MCF 10A (cell line): Measurements from ENCODE around the gene FOXP1. TPM values are rescaled to one million over a fixed set of nuclear protein-coding genes. Genes with fewer than 3 reads are reported as not detected.
A peak's percentile ranks its signal among the peaks of the same experiment; 100 is the strongest.

Source experiments
- BruUV-seq: library from RNA; stranded (reverse); fragments of 400-500 nt; replicated peaks from 2 replicates; lab custom pipeline; 2021; lab: Mats Ljungman, UMichigan
- CTCF ChIA-PET: fragments of 300-600 bp; sonication (Branson Sonifier 250); formaldehyde crosslinking; extraction: SDS; loops from one replicate; lab custom pipeline; 2021; ENCODE audit warnings: antibody characterized with exemption, inconsistent platforms; lab: Yijun Ruan, JAX
- POLR2A ChIA-PET: fragments of 300-600, 350-650 bp; sonication (Branson Sonifier 250); formaldehyde crosslinking; extraction: SDS; loops from one replicate; lab custom pipeline; 2020; ENCODE audit warnings: antibody characterized with exemption, inconsistent platforms; lab: Yijun Ruan, JAX
- DNase-seq: peaks from one replicate; pipeline ENCODE4 v3.0.0-alpha.2; 2018; ENCODE audit not compliant: unreplicated experiment
- H3K27ac Mint-ChIP-seq: one replicate; pipeline ENCODE4 v1.8.0; 2022; ENCODE audit warnings: mild to moderate bottlenecking, low read depth, mixed read lengths; ENCODE audit not compliant: unreplicated experiment
- H3K27me3 Mint-ChIP-seq: one replicate; pipeline ENCODE4 v1.8.0; 2022; ENCODE audit warnings: mixed read lengths; ENCODE audit not compliant: insufficient read depth, unreplicated experiment
- H3K36me3 Mint-ChIP-seq: one replicate; pipeline ENCODE4 v1.8.0; 2022; ENCODE audit warnings: mild to moderate bottlenecking, moderate library complexity, mixed read lengths; ENCODE audit not compliant: insufficient read depth, unreplicated experiment
- H3K4me1 Mint-ChIP-seq: one replicate; pipeline ENCODE4 v1.8.0; 2022; ENCODE audit warnings: mixed read lengths; ENCODE audit not compliant: insufficient read depth, unreplicated experiment
- H3K4me3 Mint-ChIP-seq: one replicate; pipeline ENCODE4 v1.8.0; 2022; ENCODE audit warnings: mild to moderate bottlenecking, moderate library complexity, mixed read lengths; ENCODE audit not compliant: unreplicated experiment
- H3K9me3 Mint-ChIP-seq: one replicate; pipeline ENCODE4 v1.8.0; 2022; ENCODE audit warnings: mixed read lengths; ENCODE audit not compliant: unreplicated experiment
- intact Hi-C: fragments of 100-400 bp; cut with micrococcal nuclease; formaldehyde crosslinking; loops from 2 replicates; pipeline ENCODE4 v1.14.1; 2022
- total RNA-seq: library from RNA; stranded (reverse); gene quantifications from 2 replicates; pipeline ENCODE4 v1.2.3, GENCODE V29; 2022
- TF ChIP-seq, protein P1 (sequence below): fragments of 200-600 bp; IDR thresholded peaks from one replicate; pipeline ENCODE4 v1.8.0; 2022; ENCODE audit warnings: antibody characterized with exemption, mild to moderate bottlenecking; ENCODE audit not compliant: unreplicated experiment

Gene FOXP1
- total RNA-seq, 1 experiment from 2014 or later = 49.0 TPM

GRCh38 chr3:71087143-71088018 is 496.1 kb downstream of the FOXP1 start:
- Mint-ChIP-seq H3K4me1 (no peaks in the 10 kb centered on the region), H3K4me3 (no peak overlapping the region), H3K9me3 (no peaks in the 10 kb centered on the region), H3K27ac (peak overlapping the region; percentile 59), H3K36me3 (peaks cover 12% of the 10 kb centered on the region), H3K27me3 (no peaks in the 10 kb centered on the region)
- intact Hi-C loops = no loop called here
- ChIA-PET POLR2A (interaction anchor here (0.7 to 0.9 kb wide), 3 partner anchors 10 to 336 kb away, joined by 3 to 4 read pairs (median 3); no protein-coding TSS in a partner anchor), CTCF (interaction anchor here (0.6 kb wide), 1 partner anchor 220 kb away, joined by 4 read pairs; no protein-coding TSS in a partner anchor)
- peak; percentile 55 for DNase-seq
- TF ChIP-seq, protein P1, sequence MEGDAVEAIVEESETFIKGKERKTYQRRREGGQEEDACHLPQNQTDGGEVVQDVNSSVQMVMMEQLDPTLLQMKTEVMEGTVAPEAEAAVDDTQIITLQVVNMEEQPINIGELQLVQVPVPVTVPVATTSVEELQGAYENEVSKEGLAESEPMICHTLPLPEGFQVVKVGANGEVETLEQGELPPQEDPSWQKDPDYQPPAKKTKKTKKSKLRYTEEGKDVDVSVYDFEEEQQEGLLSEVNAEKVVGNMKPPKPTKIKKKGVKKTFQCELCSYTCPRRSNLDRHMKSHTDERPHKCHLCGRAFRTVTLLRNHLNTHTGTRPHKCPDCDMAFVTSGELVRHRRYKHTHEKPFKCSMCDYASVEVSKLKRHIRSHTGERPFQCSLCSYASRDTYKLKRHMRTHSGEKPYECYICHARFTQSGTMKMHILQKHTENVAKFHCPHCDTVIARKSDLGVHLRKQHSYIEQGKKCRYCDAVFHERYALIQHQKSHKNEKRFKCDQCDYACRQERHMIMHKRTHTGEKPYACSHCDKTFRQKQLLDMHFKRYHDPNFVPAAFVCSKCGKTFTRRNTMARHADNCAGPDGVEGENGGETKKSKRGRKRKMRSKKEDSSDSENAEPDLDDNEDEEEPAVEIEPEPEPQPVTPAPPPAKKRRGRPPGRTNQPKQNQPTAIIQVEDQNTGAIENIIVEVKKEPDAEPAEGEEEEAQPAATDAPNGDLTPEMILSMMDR = no peak
- no TSS peak for BruUV-seq

- TF ChIP-seq, protein P1 = no peak
- no peak for DNase-seq
- CTCF ChIA-PET = interaction anchor here (0.6 to 1.5 kb wide), 2 partner anchors 16 to 221 kb away, joined by 4 to 5 read pairs; no protein-coding TSS in a partner anchor
- Mint-ChIP-seq H3K4me1 (no peaks in the 10 kb centered on the region), H3K36me3 (peaks cover 6% of the 10 kb centered on the region), H3K4me3 (no peak overlapping the region), H3K27me3 (no peaks in the 10 kb centered on the region), H3K9me3 (no peaks in the 10 kb centered on the region), H3K27ac (no peak overlapping the region)
- POLR2A ChIA-PET = interaction anchor here (0.7 to 0.9 kb wide), 2 partner anchors 9 to 23 kb away, joined by 3 to 4 read pairs; no protein-coding TSS in a partner anchor
- intact Hi-C loops = no loop called here
- BruUV-seq = no TSS peak
Measured at GRCh38 chr3:71086777-71087142, 496.8 kb downstream of the FOXP1 start.

- Mint-ChIP-seq H3K36me3 (no peaks in the 10 kb centered on the region), H3K9me3 (no peaks in the 10 kb centered on the region), H3K27ac (no peak overlapping the region), H3K27me3 (no peaks in the 10 kb centered on the region), H3K4me1 (peaks cover 6% of the 10 kb centered on the region), H3K4me3 (no peak overlapping the region)
- ChIA-PET CTCF (interaction anchor here (0.5 kb wide), 1 partner anchor 27 kb away, joined by 3 read pairs; no protein-coding TSS in a partner anchor), POLR2A (no interaction called here)
- TF ChIP-seq, protein P1 = no peak
- BruUV-seq = no TSS peak
- intact Hi-C loops = no loop called here
- DNase-seq = no peak
Measured at GRCh38 chr3:71083726-71084131, 499.8 kb downstream of the FOXP1 start.

GRCh38 chr3:71082833-71083232 is 500.7 kb downstream of the FOXP1 start:
- no peaks in the 10 kb centered on the region for H3K27me3 Mint-ChIP-seq
- ChIA-PET CTCF (interaction anchor here (0.6 kb wide), 1 partner anchor 411 kb away, joined by 5 read pairs; no protein-coding TSS in a partner anchor), POLR2A (no interaction called here)
- no peaks in the 10 kb centered on the region for H3K9me3 Mint-ChIP-seq
- H3K27ac Mint-ChIP-seq = no peak overlapping the region
- H3K4me3 Mint-ChIP-seq = no peak overlapping the region
- no TSS peak for BruUV-seq
- intact Hi-C loops = no loop called here
- H3K4me1 Mint-ChIP-seq = peaks cover 6% of the 10 kb centered on the region
- TF ChIP-seq, protein P1 = no peak
- DNase-seq = no peak
- no peaks in the 10 kb centered on the region for H3K36me3 Mint-ChIP-seq
